MM.1S (cell line): ENCODE data around the gene CPNE2.

ENCODE experiments used
- DNase-seq: peaks from one replicate; pipeline ENCODE4 v3.0.0-alpha.2; 2015
- H2AFZ ChIP-seq: fragments of 300-600 bp; sonication (generic); 2 replicates; pipeline ENCODE4 v1.6.0; 2016; ENCODE audit warnings: antibody characterized with exemption, low read length
- H3F3A ChIP-seq: fragments of 300-600 bp; sonication (generic); 2 replicates; pipeline ENCODE4 v1.6.1; 2016; ENCODE audit warnings: mild to moderate bottlenecking, antibody characterized with exemption, low read length, moderate library complexity, mixed read lengths; ENCODE audit not compliant: insufficient read depth
- H3K27ac ChIP-seq: fragments of 300-600 bp; sonication (generic); 2 replicates; pipeline ENCODE4 v1.5.1; 2016; ENCODE audit warnings: mild to moderate bottlenecking, low read length
- H3K27me3 ChIP-seq: fragments of 300-600 bp; sonication (generic); replicated peaks from 2 replicates; pipeline ENCODE4 v1.6.0; 2016; ENCODE audit warnings: low read length; ENCODE audit not compliant: insufficient read depth
- H3K36me3 ChIP-seq: fragments of 300-600 bp; sonication (generic); replicated peaks from 2 replicates; pipeline ENCODE4 v1.6.1; 2016; ENCODE audit warnings: mild to moderate bottlenecking, low read length, mixed read lengths; ENCODE audit not compliant: insufficient read depth
- H3K4me1 ChIP-seq: fragments of 300-600 bp; sonication (generic); 2 replicates; pipeline ENCODE4 v1.6.1; 2016; ENCODE audit warnings: low read length, mixed read lengths
- H3K4me2 ChIP-seq: fragments of 300-600 bp; sonication (generic); 2 replicates; pipeline ENCODE4 v1.6.0; 2016; ENCODE audit warnings: low read depth, low read length
- H3K4me3 ChIP-seq: fragments of 300-600 bp; sonication (generic); 2 replicates; pipeline ENCODE4 v1.5.1; 2016; ENCODE audit warnings: low read length, mixed read lengths
- H3K79me2 ChIP-seq: fragments of 300-600 bp; sonication (generic); 2 replicates; pipeline ENCODE4 v1.6.1; 2016; ENCODE audit warnings: mixed run types, low read length, mixed read lengths
- H3K9ac ChIP-seq: fragments of 300-600 bp; sonication (generic); 2 replicates; pipeline ENCODE4 v1.6.1; 2016; ENCODE audit warnings: low read length, mixed read lengths
- H3K9me2 ChIP-seq: fragments of 300-600 bp; sonication (generic); replicated peaks from 2 replicates; pipeline ENCODE4 v1.6.1; 2016; ENCODE audit warnings: mild to moderate bottlenecking, low read length, mixed read lengths; ENCODE audit not compliant: insufficient read depth
- H3K9me3 ChIP-seq: fragments of 300-600 bp; sonication (generic); replicated peaks from 2 replicates; pipeline ENCODE4 v1.6.1; 2016; ENCODE audit warnings: mild to moderate bottlenecking, low read length, mixed read lengths; ENCODE audit not compliant: insufficient read depth
- H4K20me1 ChIP-seq: fragments of 300-600 bp; sonication (generic); 2 replicates; pipeline ENCODE4 v1.6.1; 2016; ENCODE audit warnings: mild to moderate bottlenecking, low read length, moderate library complexity, mixed read lengths; ENCODE audit not compliant: insufficient read depth
- EZH2 ChIP-seq: fragments of 300-600 bp; sonication (generic); optimal IDR thresholded peaks from 2 replicates; pipeline ENCODE3; 2017; ENCODE audit warnings: low read depth, mild to moderate bottlenecking, antibody characterized with exemption, low read length, mixed read lengths
- EZH2phosphoT487 ChIP-seq: fragments of 300-600 bp; sonication (generic); IDR thresholded peaks from 2 replicates; pipeline ENCODE4 v1.6.1; 2018; ENCODE audit warnings: antibody characterized with exemption, low read length
- TF ChIP-seq, protein P1 (sequence below): fragments of 300-600 bp; sonication (generic); IDR thresholded peaks from 2 replicates; pipeline ENCODE4 v1.5.1; 2016; ENCODE audit warnings: antibody characterized with exemption, low read length, mixed read lengths

The CPNE2 gene

DNA sequence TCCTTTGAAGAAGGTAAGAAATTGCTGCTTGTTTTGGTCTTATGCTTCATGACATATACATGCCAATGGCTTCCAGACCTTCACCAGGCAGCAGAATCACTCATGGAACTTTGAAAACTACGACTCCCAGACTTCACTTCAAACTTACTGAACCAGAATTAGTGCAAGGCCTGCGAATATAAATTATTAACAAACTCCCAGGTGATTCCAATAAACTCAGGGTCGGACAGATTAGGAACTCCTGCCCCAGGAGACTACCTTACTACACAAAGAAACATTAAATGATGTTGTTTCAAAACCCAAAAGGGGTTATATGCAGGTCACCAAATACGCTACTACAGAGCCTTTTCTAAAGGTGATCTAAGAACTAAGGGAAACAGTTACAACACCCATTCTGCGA is 73.1 kb downstream of the CPNE2 start:
- Histone ChIP-seq H2AFZ (no peak overlapping the region), H3K36me3 (peaks cover 9% of the 10 kb centered on the region), H4K20me1 (no peaks in the 10 kb centered on the region), H3K27me3 (no peaks in the 10 kb centered on the region), H3K9me3 (no peaks in the 10 kb centered on the region), H3K4me2 (no peak overlapping the region), H3K27ac (no peak overlapping the region), H3K79me2 (no peaks in the 10 kb centered on the region), H3F3A (no peaks in the 10 kb centered on the region; the same call in 1 of the 2 replicates), H3K9ac (no peak overlapping the region), H3K4me1 (no peaks in the 10 kb centered on the region), H3K4me3 (no peak overlapping the region), H3K9me2 (no peaks in the 10 kb centered on the region)
- DNase-seq = no peak
- TF ChIP-seq EZH2phosphoT487 = no peak
- TF ChIP-seq, protein P1, sequence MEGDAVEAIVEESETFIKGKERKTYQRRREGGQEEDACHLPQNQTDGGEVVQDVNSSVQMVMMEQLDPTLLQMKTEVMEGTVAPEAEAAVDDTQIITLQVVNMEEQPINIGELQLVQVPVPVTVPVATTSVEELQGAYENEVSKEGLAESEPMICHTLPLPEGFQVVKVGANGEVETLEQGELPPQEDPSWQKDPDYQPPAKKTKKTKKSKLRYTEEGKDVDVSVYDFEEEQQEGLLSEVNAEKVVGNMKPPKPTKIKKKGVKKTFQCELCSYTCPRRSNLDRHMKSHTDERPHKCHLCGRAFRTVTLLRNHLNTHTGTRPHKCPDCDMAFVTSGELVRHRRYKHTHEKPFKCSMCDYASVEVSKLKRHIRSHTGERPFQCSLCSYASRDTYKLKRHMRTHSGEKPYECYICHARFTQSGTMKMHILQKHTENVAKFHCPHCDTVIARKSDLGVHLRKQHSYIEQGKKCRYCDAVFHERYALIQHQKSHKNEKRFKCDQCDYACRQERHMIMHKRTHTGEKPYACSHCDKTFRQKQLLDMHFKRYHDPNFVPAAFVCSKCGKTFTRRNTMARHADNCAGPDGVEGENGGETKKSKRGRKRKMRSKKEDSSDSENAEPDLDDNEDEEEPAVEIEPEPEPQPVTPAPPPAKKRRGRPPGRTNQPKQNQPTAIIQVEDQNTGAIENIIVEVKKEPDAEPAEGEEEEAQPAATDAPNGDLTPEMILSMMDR = no peak

- no peaks in the 10 kb centered on the region for H3K79me2 ChIP-seq
- H2AFZ ChIP-seq = no peak overlapping the region
- TF ChIP-seq, protein P1 = no peak
- TF ChIP-seq EZH2 = no peak
- TF ChIP-seq EZH2phosphoT487 = no peak
Observed at GRCh38 chr16:57165938-57166337, 73.6 kb downstream of the CPNE2 start.

DNA sequence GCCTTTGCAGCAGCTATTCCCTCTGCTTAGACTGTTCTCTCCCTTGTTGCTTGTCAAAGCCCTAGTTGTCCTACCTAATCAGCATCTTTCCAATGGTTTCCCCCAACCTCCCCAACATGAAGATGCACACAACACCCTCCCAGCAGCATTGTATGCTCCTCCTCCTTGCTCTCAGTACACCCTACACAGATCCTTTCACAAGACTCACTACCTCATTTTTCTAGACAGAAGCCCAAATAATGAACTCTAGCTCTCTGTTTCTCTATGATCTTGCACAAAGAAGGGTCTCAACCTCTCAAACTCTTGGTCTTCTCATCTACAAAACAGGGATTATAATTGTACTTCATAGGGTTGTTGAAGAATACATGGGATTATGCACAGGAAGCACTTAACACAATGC is 74.1 kb downstream of the CPNE2 start:
- DNase-seq = no peak

More at GRCh38 chr16:57165938-57166337, 73.6 kb downstream of the CPNE2 start:
- no peak for DNase-seq
- H4K20me1 ChIP-seq = no peaks in the 10 kb centered on the region
- H3K4me2 ChIP-seq = no peak overlapping the region
- peaks cover 9% of the 10 kb centered on the region for H3K36me3 ChIP-seq
- no peak overlapping the region for H3K27ac ChIP-seq
- H3K4me3 ChIP-seq = no peak overlapping the region
- H3F3A ChIP-seq = no peaks in the 10 kb centered on the region; the same call in 1 of the 2 replicates
- no peaks in the 10 kb centered on the region for H3K4me1 ChIP-seq
- H3K9ac ChIP-seq = no peak overlapping the region
- no peaks in the 10 kb centered on the region for H3K9me3 ChIP-seq
- no peaks in the 10 kb centered on the region for H3K9me2 ChIP-seq
- no peaks in the 10 kb centered on the region for H3K27me3 ChIP-seq

More for the DNA sequence above, 74.1 kb downstream of the CPNE2 start:
- Histone ChIP-seq H3K4me1 (no peaks in the 10 kb centered on the region), H3K9me2 (no peaks in the 10 kb centered on the region), H3K79me2 (no peaks in the 10 kb centered on the region), H3K4me2 (no peak overlapping the region), H3K9ac (no peak overlapping the region), H4K20me1 (no peaks in the 10 kb centered on the region), H2AFZ (no peak overlapping the region), H3K36me3 (peaks cover 9% of the 10 kb centered on the region), H3F3A (no peaks in the 10 kb centered on the region; the same call in 1 of the 2 replicates), H3K27ac (no peak overlapping the region), H3K27me3 (no peaks in the 10 kb centered on the region), H3K4me3 (no peak overlapping the region), H3K9me3 (no peaks in the 10 kb centered on the region)
- TF ChIP-seq, protein P1 = no peak
- TF ChIP-seq EZH2 (no peak), EZH2phosphoT487 (no peak)
